A549 treated with dexamethasone at 1 μM for 4 hours (cell line): ENCODE data around the gene WHAMM. TPM values are rescaled to one million over a fixed set of nuclear protein-coding genes. Genes with fewer than 3 reads are reported as not detected.

Experiments used
- total RNA-seq: library from RNA; stranded (reverse); fragments of 200-300 nt; extraction: Qiagen RNA extraction; gene quantifications from 5 replicates; pipeline ENCODE4 v1.2.3, GENCODE V29; 2022

Gene WHAMM, protein sequence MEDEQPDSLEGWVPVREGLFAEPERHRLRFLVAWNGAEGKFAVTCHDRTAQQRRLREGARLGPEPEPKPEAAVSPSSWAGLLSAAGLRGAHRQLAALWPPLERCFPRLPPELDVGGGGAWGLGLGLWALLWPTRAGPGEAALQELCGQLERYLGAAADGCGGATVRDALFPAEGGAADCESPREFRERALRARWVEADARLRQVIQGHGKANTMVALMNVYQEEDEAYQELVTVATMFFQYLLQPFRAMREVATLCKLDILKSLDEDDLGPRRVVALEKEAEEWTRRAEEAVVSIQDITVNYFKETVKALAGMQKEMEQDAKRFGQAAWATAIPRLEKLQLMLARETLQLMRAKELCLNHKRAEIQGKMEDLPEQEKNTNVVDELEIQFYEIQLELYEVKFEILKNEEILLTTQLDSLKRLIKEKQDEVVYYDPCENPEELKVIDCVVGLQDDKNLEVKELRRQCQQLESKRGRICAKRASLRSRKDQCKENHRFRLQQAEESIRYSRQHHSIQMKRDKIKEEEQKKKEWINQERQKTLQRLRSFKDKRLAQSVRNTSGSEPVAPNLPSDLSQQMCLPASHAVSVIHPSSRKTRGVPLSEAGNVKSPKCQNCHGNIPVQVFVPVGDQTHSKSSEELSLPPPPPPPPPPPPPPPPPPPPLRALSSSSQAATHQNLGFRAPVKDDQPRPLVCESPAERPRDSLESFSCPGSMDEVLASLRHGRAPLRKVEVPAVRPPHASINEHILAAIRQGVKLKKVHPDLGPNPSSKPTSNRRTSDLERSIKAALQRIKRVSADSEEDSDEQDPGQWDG
- total RNA-seq = 6.2 to 8.6 TPM (median 7.4 TPM) in 5 replicates

DNA sequence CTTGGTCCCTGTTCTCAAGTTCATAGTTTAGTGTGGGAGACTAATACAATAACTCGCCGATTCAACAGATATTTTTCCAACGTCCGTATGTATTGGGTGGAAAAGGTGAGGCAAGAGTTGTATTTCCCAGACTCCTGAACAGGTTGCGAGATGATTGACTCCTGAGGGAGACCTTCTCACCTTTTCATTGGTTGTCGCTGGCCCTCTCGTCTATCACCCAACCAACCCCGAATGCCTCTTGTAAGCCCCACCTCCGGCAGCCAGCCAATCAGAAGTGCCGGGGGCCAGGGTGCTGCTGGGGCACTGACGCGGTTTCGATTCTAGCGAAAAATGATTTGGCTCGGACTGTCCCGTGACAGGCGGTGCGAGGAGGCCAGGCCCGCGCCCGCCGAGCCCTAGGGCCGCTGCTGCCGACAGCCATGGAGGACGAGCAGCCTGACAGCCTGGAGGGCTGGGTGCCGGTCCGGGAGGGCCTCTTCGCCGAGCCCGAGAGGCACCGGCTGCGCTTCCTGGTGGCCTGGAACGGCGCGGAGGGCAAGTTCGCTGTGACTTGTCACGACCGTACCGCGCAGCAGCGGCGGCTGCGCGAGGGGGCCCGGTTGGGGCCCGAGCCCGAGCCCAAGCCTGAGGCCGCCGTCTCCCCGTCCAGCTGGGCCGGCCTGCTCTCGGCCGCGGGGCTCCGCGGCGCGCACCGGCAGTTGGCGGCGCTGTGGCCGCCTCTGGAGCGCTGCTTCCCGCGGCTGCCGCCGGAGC lies at the start of gene WHAMM:
Gene WHAMM (plus strand): TSS at position 321 of the 753 bp plus-strand sequence. CDS start 99 bp downstream, at position 420.

DNA sequence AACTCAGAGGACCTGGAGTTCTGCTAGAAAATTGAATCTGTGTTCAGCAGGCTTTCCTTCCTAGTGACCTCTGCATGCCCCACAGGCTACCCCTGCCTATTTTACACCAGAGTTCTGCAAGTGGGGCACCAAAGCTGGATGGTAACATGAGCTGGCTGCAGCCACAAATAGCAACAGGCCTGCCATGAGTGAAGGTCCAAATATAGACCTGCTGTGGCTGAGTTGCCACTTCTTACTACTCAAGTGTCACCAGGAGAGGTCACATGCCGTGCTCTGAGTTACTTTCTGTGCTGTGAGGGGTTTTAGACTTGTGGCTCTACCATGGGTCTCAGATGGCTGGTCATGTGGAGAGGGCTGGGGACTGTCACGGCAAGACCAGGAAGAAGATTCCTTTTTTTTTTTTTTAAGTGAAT lies 3.4 kb upstream of the WHAMM start, which contains the start of gene FSD2:
Gene FSD2 (minus strand): TSS at position 76 of the 413 bp plus-strand sequence. CDS start 18,679 bp downstream, outside the sequence.

Other genes with a start within 250 kb of the WHAMM start
- gene CPEB1, start 162.3 kb upstream of the WHAMM start, total RNA-seq = 2.0 to 4.0 TPM (median 3.3 TPM) in 5 replicates
- gene AP3B2, start 99.8 kb upstream of the WHAMM start, total RNA-seq = 0.77 to 0.89 TPM (median 0.80 TPM) in 5 replicates
- gene FSD2, start 3.6 kb upstream of the WHAMM start, total RNA-seq = not detected in 5 replicates
- gene HOMER2, start 143.1 kb downstream of the WHAMM start, total RNA-seq = 15.9 to 26.1 TPM (median 24.6 TPM) in 5 replicates
- gene RAMAC, start 176.6 kb downstream of the WHAMM start, total RNA-seq = 43.9 to 62.0 TPM (median 45.4 TPM) in 5 replicates
- 41.4 to 57.2 TPM (median 44.2 TPM) in 5 replicates for gene C15orf40, start 202.0 kb downstream of the WHAMM start, total RNA-seq